ENCODE measurements around the gene AGPAT1. TPM values are rescaled to one million over a fixed set of nuclear protein-coding genes. Genes with fewer than 3 reads are reported as not detected.
A peak's percentile ranks its signal among the peaks of the same experiment; 100 is the strongest.

AGPAT1 gene
- total RNA-seq, 1 donor from 2014 or later = 81.1 TPM

- H3K27ac Mint-ChIP-seq (ENCODE audit: unreplicated experiment) = no peak overlapping the region
- no peaks in the 10 kb centered on the region for H3K9me3 Mint-ChIP-seq (ENCODE audit: unreplicated experiment)
- H3K36me3 Mint-ChIP-seq (ENCODE audit: unreplicated experiment) = no peaks in the 10 kb centered on the region
- no peak overlapping the region for H3K4me3 Mint-ChIP-seq (ENCODE audit: unreplicated experiment)
- no peaks in the 10 kb centered on the region for H3K27me3 Mint-ChIP-seq (ENCODE audit: unreplicated experiment)
- DNase-seq (ENCODE audit: extremely low spot score, unreplicated experiment) = no peak
- no peak for TF ChIP-seq CTCF (IDR thresholded peaks at IDR 0.05)
- peaks cover 25% of the 10 kb centered on the region for H3K4me1 Mint-ChIP-seq (ENCODE audit: unreplicated experiment)
Measured at GRCh38 chr6:32198866-32199265, 23.0 kb upstream of the AGPAT1 start.

- H3K27ac Mint-ChIP-seq (ENCODE audit: unreplicated experiment) = no peak overlapping the region
- H3K4me1 Mint-ChIP-seq (ENCODE audit: unreplicated experiment) = peaks cover 23% of the 10 kb centered on the region
- no peaks in the 10 kb centered on the region for H3K36me3 Mint-ChIP-seq (ENCODE audit: unreplicated experiment)
- DNase-seq (ENCODE audit: extremely low spot score, unreplicated experiment) = no peak
- no peak overlapping the region for H3K4me3 Mint-ChIP-seq (ENCODE audit: unreplicated experiment)
- H3K9me3 Mint-ChIP-seq (ENCODE audit: unreplicated experiment) = no peaks in the 10 kb centered on the region
- no peaks in the 10 kb centered on the region for H3K27me3 Mint-ChIP-seq (ENCODE audit: unreplicated experiment)
- TF ChIP-seq CTCF (IDR thresholded peaks at IDR 0.05) = no peak
Measured at GRCh38 chr6:32198345-32198696, 22.4 kb upstream of the AGPAT1 start.

- Mint-ChIP-seq H3K9me3 (ENCODE audit: unreplicated experiment) (no peaks in the 10 kb centered on the region), H3K27me3 (ENCODE audit: unreplicated experiment) (no peaks in the 10 kb centered on the region), H3K36me3 (ENCODE audit: unreplicated experiment) (no peaks in the 10 kb centered on the region), H3K27ac (ENCODE audit: unreplicated experiment) (peak overlapping the region; percentile 100), H3K4me3 (ENCODE audit: unreplicated experiment) (peak overlapping the region; percentile 96), H3K4me1 (ENCODE audit: unreplicated experiment) (peaks cover 26% of the 10 kb centered on the region)
- TF ChIP-seq CTCF (IDR thresholded peaks at IDR 0.05) = no peak
- no peak for DNase-seq (ENCODE audit: extremely low spot score, unreplicated experiment)
Measured at GRCh38 chr6:32196682-32197616, 21.1 kb upstream of the AGPAT1 start.

- no peak for TF ChIP-seq CTCF (IDR thresholded peaks at IDR 0.05)
- no peaks in the 10 kb centered on the region for H3K9me3 Mint-ChIP-seq (ENCODE audit: unreplicated experiment)
- peak overlapping the region; percentile 96 for H3K4me3 Mint-ChIP-seq (ENCODE audit: unreplicated experiment)
- peak overlapping the region; percentile 100 for H3K27ac Mint-ChIP-seq (ENCODE audit: unreplicated experiment)
- DNase-seq (ENCODE audit: extremely low spot score, unreplicated experiment) = peak; percentile 92
- no peaks in the 10 kb centered on the region for H3K27me3 Mint-ChIP-seq (ENCODE audit: unreplicated experiment)
- no peaks in the 10 kb centered on the region for H3K36me3 Mint-ChIP-seq (ENCODE audit: unreplicated experiment)
- H3K4me1 Mint-ChIP-seq (ENCODE audit: unreplicated experiment) = peaks cover 35% of the 10 kb centered on the region
Measured at GRCh38 chr6:32195902-32196681, 20.2 kb upstream of the AGPAT1 start.

GRCh38 chr6:32195652-32195901, 19.7 kb upstream of the AGPAT1 start:
- Mint-ChIP-seq H3K9me3 (ENCODE audit: unreplicated experiment) (no peaks in the 10 kb centered on the region), H3K4me1 (ENCODE audit: unreplicated experiment) (peaks cover 38% of the 10 kb centered on the region), H3K4me3 (ENCODE audit: unreplicated experiment) (peak overlapping the region; percentile 96), H3K27me3 (ENCODE audit: unreplicated experiment) (no peaks in the 10 kb centered on the region), H3K27ac (ENCODE audit: unreplicated experiment) (peak overlapping the region; percentile 100), H3K36me3 (ENCODE audit: unreplicated experiment) (no peaks in the 10 kb centered on the region)
- peak; percentile 31 for TF ChIP-seq CTCF (IDR thresholded peaks at IDR 0.05)
- DNase-seq (ENCODE audit: extremely low spot score, unreplicated experiment) = peak; percentile 100

Measured in osteocyte (in vitro differentiated cells).